Uterus (tissue), 4 donors: Measurements from ENCODE around the gene CMC1. TPM values are rescaled to one million over a fixed set of nuclear protein-coding genes. Genes with fewer than 3 reads are reported as not detected.

Experiments used
- DNase-seq, 2 donors: peaks; one replicate each; pipeline ENCODE4 v3.0.0-alpha.2; 2019 to 2020
- H3K27ac ChIP-seq, 2 donors: fragments of 200-600 bp; sonication (generic); 1 replicate in 1 of 2; 2 replicates in 1 of 2; pipeline ENCODE4 v1.5.1; 2016 to 2018
- H3K27me3 ChIP-seq, 2 donors: fragments of 200-600 bp; sonication (generic); one replicate each; pipeline ENCODE4 v1.5.1; 2018 to 2019; ENCODE audit warnings: control low read depth in 1 of 2
- H3K36me3 ChIP-seq, 2 donors: fragments of 200-600 bp; sonication (generic); one replicate each; pipeline ENCODE4 v1.5.1; 2019; ENCODE audit warnings: control low read depth in 1 of 2
- H3K4me1 ChIP-seq, 2 donors: fragments of 200-600 bp; sonication (generic); one replicate each; pipeline ENCODE4 v1.5.1; 2018 to 2019; ENCODE audit warnings: control low read depth in 1 of 2
- H3K4me3 ChIP-seq, 2 donors: fragments of 200-600 bp; sonication (generic); 1 replicate in 1 of 2; 2 replicates in 1 of 2; pipeline ENCODE4 v1.5.1; 2018 to 2019; ENCODE audit warnings: mild to moderate bottlenecking in 1 of 2
- H3K9me3 ChIP-seq, 2 donors: fragments of 200-600 bp; sonication (generic); one replicate each; pipeline ENCODE4 v1.5.1; 2019; ENCODE audit warnings: control low read depth in 1 of 2
- POLR2A ChIP-seq, 2 donors: fragments of 450-650 bp; IDR thresholded peaks; one replicate each; pipeline ENCODE4 v1.6.1; 2016; ENCODE audit warnings: antibody characterized with exemption in 2 of 2, mild to moderate bottlenecking in 1 of 2, moderate library complexity in 1 of 2
- intact Hi-C: fragments of 100-400 bp; cut with DNase I; formaldehyde crosslinking; loops from one replicate; pipeline ENCODE4 v1.15.1; 2023; ENCODE audit warnings: low total_unique reads
- total RNA-seq, 4 donors: library from RNA; depleted of rRNA in 3 of 4; stranded (reverse); fragments of >200 nt in 3 of 4; gene quantifications; one replicate each; pipeline versions ENCODE4 v1.1.0 to v1.2.4, GENCODE V29; 2014 to 2023
- TF ChIP-seq, protein P1 (sequence below), 4 experiments: fragments of 200-600 bp in 2 of 4; fragments of 450-650 bp in 2 of 4; sonication (generic) in 2 of 4; IDR thresholded peaks; one replicate each; pipeline ENCODE4 v1.5.1; 2016 to 2019; ENCODE audit warnings: antibody characterized with exemption in 4 of 4, mild to moderate bottlenecking in 2 of 4, moderate library complexity in 1 of 4
- donor health status: DM: yes; HTN: yes; CAD: no.

Gene CMC1
- total RNA-seq, 4 donors from 2014 or later = 2.0 to 17.8 (median 3.9) TPM

- H3K27me3 ChIP-seq = no peaks in the 10 kb centered on the region
- no peak overlapping the region for H3K27ac ChIP-seq
- DNase-seq = no peak
- H3K4me1 ChIP-seq = no peaks in the 10 kb centered on the region
- H3K36me3 ChIP-seq = no peaks in the 10 kb centered on the region
- H3K9me3 ChIP-seq = no peaks in the 10 kb centered on the region
- intact Hi-C loops = no loop called here
- TF ChIP-seq, protein P1, sequence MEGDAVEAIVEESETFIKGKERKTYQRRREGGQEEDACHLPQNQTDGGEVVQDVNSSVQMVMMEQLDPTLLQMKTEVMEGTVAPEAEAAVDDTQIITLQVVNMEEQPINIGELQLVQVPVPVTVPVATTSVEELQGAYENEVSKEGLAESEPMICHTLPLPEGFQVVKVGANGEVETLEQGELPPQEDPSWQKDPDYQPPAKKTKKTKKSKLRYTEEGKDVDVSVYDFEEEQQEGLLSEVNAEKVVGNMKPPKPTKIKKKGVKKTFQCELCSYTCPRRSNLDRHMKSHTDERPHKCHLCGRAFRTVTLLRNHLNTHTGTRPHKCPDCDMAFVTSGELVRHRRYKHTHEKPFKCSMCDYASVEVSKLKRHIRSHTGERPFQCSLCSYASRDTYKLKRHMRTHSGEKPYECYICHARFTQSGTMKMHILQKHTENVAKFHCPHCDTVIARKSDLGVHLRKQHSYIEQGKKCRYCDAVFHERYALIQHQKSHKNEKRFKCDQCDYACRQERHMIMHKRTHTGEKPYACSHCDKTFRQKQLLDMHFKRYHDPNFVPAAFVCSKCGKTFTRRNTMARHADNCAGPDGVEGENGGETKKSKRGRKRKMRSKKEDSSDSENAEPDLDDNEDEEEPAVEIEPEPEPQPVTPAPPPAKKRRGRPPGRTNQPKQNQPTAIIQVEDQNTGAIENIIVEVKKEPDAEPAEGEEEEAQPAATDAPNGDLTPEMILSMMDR (IDR thresholded peaks at IDR 0.05) = no peak
- TF ChIP-seq POLR2A (IDR thresholded peaks at IDR 0.05) = no peak
- H3K4me3 ChIP-seq = no peak overlapping the region
These were observed 85.1 kb downstream of the CMC1 start for GRCh38 chr3:28326458-28326926.

DNA sequence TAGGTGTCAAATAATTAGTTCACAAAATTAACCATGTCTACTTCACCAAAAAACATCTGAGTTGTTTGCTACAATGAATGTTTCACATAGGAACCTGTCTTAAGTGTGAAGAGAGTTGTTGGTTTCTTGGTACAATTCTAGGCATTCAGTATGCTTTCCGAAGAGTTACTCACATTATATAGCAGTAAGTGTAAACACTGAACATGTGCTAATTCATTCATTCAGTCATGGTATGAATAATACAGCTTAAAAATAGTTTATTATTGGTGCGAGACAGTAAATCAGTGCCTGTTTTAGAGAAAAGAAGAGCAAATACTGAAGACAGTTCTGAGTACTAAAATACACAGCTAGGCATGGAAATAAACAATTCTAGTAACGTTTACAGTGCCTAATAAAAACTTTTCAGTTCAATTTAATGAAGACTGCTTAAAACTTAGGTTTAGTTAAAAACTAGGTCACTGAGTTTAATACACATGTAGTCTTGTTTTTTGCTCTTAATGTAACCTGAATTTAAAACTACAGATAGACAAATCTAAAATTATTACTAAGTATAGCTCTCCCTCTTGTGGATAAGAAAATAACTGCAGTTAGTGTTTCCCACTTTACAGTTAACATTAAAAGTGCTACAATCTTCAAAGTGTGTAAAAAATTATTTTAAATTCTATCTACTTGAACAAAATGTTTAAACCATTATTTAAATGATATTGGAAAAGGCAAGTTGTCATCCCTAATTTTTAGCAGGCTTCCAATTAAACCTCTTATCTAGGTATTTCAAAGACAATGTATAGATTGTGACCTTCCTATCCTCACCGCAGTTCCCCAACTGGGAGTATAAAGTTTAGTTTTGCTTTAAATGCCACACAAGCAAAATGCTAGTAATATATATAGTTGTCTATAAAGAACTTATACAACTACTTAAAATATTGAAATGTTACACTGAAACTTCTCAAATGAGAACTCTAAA lies 87.1 kb downstream of the CMC1 start:
- DNase-seq = no peak
- intact Hi-C loops = no loop called here
- TF ChIP-seq, protein P1 (IDR thresholded peaks at IDR 0.05) = peak; percentile 43 to 66 (median 57)
- no peak for TF ChIP-seq POLR2A (IDR thresholded peaks at IDR 0.05)
- no peaks in the 10 kb centered on the region for H3K4me1 ChIP-seq
- H3K36me3 ChIP-seq = no peaks in the 10 kb centered on the region
- H3K4me3 ChIP-seq = no peak overlapping the region
- no peaks in the 10 kb centered on the region for H3K9me3 ChIP-seq
- no peaks in the 10 kb centered on the region for H3K27me3 ChIP-seq
- H3K27ac ChIP-seq = no peak overlapping the region

DNA sequence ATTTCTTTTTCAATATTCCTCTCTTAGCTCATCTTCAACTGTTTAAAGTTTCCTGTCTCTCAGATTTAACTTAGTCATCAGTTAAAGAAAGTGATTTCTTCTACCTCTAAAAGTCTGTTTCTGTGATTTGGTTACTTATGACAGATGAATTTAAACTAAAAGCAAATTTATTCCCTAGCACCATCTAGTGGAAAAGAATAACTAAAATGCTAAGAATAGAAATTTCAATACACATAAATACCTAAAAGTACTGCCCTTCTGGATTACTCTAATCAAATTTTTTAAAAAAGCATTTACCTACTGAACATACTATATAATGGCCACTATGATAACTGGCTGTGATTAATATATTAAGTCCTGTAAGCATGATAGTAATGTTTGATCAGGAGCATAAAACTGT lies 93.1 kb downstream of the CMC1 start:
- intact Hi-C loops = no loop called here
- H3K27ac ChIP-seq = no peak overlapping the region
- DNase-seq = no peak
- no peaks in the 10 kb centered on the region for H3K4me1 ChIP-seq
- no peaks in the 10 kb centered on the region for H3K9me3 ChIP-seq
- no peak overlapping the region for H3K4me3 ChIP-seq
- TF ChIP-seq, protein P1 (IDR thresholded peaks at IDR 0.05) = peak in 1 of 4 experiments; percentile 12
- no peak for TF ChIP-seq POLR2A (IDR thresholded peaks at IDR 0.05)
- H3K27me3 ChIP-seq = no peaks in the 10 kb centered on the region
- no peaks in the 10 kb centered on the region for H3K36me3 ChIP-seq

DNA sequence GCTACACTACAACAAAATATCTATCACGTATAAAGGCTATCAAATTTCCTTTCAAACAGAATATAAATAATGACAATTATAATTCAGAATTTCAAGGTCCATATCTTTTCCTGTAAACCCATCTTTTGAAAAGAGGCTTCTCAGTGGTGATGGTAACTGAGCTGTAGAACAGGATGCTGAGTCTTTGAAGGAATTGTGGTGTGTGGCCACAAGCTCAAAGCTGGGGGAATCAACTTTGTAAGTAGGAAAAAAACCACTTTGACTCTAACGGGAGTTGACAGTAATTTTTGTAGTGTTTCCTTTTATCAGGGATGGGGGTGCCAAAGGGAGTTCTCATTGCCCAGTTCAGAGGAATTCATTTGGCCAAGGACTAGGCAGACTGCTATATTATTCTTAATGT lies 93.8 kb downstream of the CMC1 start:
- intact Hi-C loops = no loop called here
- Histone ChIP-seq H3K36me3 (no peaks in the 10 kb centered on the region), H3K4me3 (no peak overlapping the region)

More for the DNA sequence above, 93.8 kb downstream of the CMC1 start:
- no peak for TF ChIP-seq POLR2A (IDR thresholded peaks at IDR 0.05)
- TF ChIP-seq, protein P1 (IDR thresholded peaks at IDR 0.05) = no peak
- no peaks in the 10 kb centered on the region for H3K4me1 ChIP-seq
- no peaks in the 10 kb centered on the region for H3K9me3 ChIP-seq
- DNase-seq = no peak
- no peak overlapping the region for H3K27ac ChIP-seq
- no peaks in the 10 kb centered on the region for H3K27me3 ChIP-seq
